Left ventricle myocardium inferior (tissue), 1 donor: ENCODE data around the gene FBXW2. TPM values are rescaled to one million over a fixed set of nuclear protein-coding genes. Genes with fewer than 3 reads are reported as not detected.
A peak's percentile ranks its signal among the peaks of the same experiment; 100 is the strongest.
"Not testable (repeated sequence)": the region's sequence is repeated elsewhere in the genome, so short reads cannot be mapped to it uniquely, and the experiment has no call there.

Experiments used
- DNase-seq: peaks from one replicate; pipeline ENCODE4 v3.0.0-alpha.2; 2020
- H3K27ac ChIP-seq: fragments of 200-600 bp; replicated peaks from 2 replicates; pipeline ENCODE4 v1.8.0; 2021
- H3K27me3 ChIP-seq: fragments of 200-600 bp; 2 replicates; pipeline ENCODE4 v1.8.0; 2021; ENCODE audit warnings: low read depth
- H3K36me3 ChIP-seq: fragments of 200-600 bp; 2 replicates; pipeline ENCODE4 v1.8.0; 2021
- H3K4me1 ChIP-seq: fragments of 200-600 bp; 2 replicates; pipeline ENCODE4 v1.8.0; 2021
- H3K4me3 ChIP-seq: fragments of 200-600 bp; 2 replicates; pipeline ENCODE4 v1.8.0; 2021; ENCODE audit warnings: mild to moderate bottlenecking, moderate library complexity
- H3K9me3 ChIP-seq: fragments of 200-600 bp; replicated peaks from 2 replicates; pipeline ENCODE4 v1.8.0; 2021
- CTCF ChIP-seq: fragments of 200-600 bp; IDR thresholded peaks from 2 replicates; pipeline ENCODE4 v1.8.0; 2021; ENCODE audit warnings: antibody characterized with exemption, mild to moderate bottlenecking, borderline replicate concordance
- intact Hi-C: fragments of 100-400 bp; cut with micrococcal nuclease; formaldehyde crosslinking; loops from one replicate; pipeline ENCODE4 v1.11.0; 2022
- total RNA-seq: library from RNA; stranded (reverse); fragmentation: NEBNext Ultra II Directional; extraction: Animal tissue kit (Norgen Biotek cat#: 25700); gene quantifications from one replicate; pipeline ENCODE4 v1.2.1, GENCODE V29; 2021
- donor health status: DM: no; HTN: yes; CAD: no; lungs with severe emphysema.

The FBXW2 gene
- total RNA-seq, 1 donor from 2014 or later: 41.3 TPM

GRCh38 chr9:120755810-120756434, 37.3 kb downstream of the FBXW2 start:
- peaks cover 12% of the 10 kb centered on the region for H3K36me3 ChIP-seq
- TF ChIP-seq CTCF: peak; percentile 89
- H3K27ac ChIP-seq: no peak overlapping the region
- H3K4me1 ChIP-seq: no peaks in the 10 kb centered on the region
- intact Hi-C loops: loop anchor here (5.0 to 10.0 kb wide), 2 partner anchors 179 to 306 kb away; no protein-coding TSS in a partner anchor
- DNase-seq: no peak
- no peaks in the 10 kb centered on the region for H3K9me3 ChIP-seq
- no peak overlapping the region for H3K4me3 ChIP-seq
- no peaks in the 10 kb centered on the region for H3K27me3 ChIP-seq

GRCh38 chr9:120755044-120755443, 38.2 kb downstream of the FBXW2 start:
- intact Hi-C loops: loop anchor here (5.0 to 10.0 kb wide), 2 partner anchors 180 to 307 kb away; no protein-coding TSS in a partner anchor
- no peak overlapping the region for H3K4me3 ChIP-seq
- DNase-seq: no peak

GRCh38 chr9:120750421-120750820, 42.8 kb downstream of the FBXW2 start:
- Histone ChIP-seq H3K36me3 (no peaks in the 10 kb centered on the region), H3K4me1 (no peaks in the 10 kb centered on the region), H3K27me3 (no peaks in the 10 kb centered on the region), H3K9me3 (no peaks in the 10 kb centered on the region), H3K27ac (no peak overlapping the region), H3K4me3 (no peak overlapping the region)
- intact Hi-C loops: loop anchor here (10.0 kb wide), 1 partner anchor 184 kb away; no protein-coding TSS in a partner anchor
- DNase-seq: no peak
- TF ChIP-seq CTCF: no peak

More at GRCh38 chr9:120755044-120755443, 38.2 kb downstream of the FBXW2 start:
- Histone ChIP-seq H3K4me1 (no peaks in the 10 kb centered on the region), H3K27ac (no peak overlapping the region), H3K9me3 (no peaks in the 10 kb centered on the region), H3K36me3 (peaks cover 3% of the 10 kb centered on the region), H3K27me3 (no peaks in the 10 kb centered on the region)
- TF ChIP-seq CTCF: no peak

- H3K9me3 ChIP-seq, H3K4me3 ChIP-seq, H3K4me1 ChIP-seq, DNase-seq, intact Hi-C loops, H3K27me3 ChIP-seq, H3K27ac ChIP-seq, H3K36me3 ChIP-seq: not testable (repeated sequence)
Observed at GRCh38 chr9:120746366-120746765, 46.9 kb downstream of the FBXW2 start.

GRCh38 chr9:120745278-120745677, 47.9 kb downstream of the FBXW2 start:
- Histone ChIP-seq H3K36me3 (no peaks in the 10 kb centered on the region), H3K27ac (no peak overlapping the region), H3K27me3 (no peaks in the 10 kb centered on the region), H3K4me1 (no peaks in the 10 kb centered on the region), H3K9me3 (no peaks in the 10 kb centered on the region), H3K4me3 (no peak overlapping the region)
- no peak for DNase-seq
- intact Hi-C loops: no loop called here
- TF ChIP-seq CTCF: no peak

- H3K27me3 ChIP-seq: no peaks in the 10 kb centered on the region
- DNase-seq: no peak
- intact Hi-C loops: no loop called here
- no peaks in the 10 kb centered on the region for H3K36me3 ChIP-seq
- H3K27ac ChIP-seq: no peak overlapping the region
- H3K4me1 ChIP-seq: no peaks in the 10 kb centered on the region
- H3K9me3 ChIP-seq: no peaks in the 10 kb centered on the region
- no peak overlapping the region for H3K4me3 ChIP-seq
- peak; percentile 61 for TF ChIP-seq CTCF
Observed at GRCh38 chr9:120742951-120743416, 50.2 kb downstream of the FBXW2 start.
